ENCODE measurements around the gene DTNA.
"Not testable (repeated sequence)": the region's sequence is repeated elsewhere in the genome, so short reads cannot be mapped to it uniquely, and the experiment has no call there.

DTNA gene

GRCh38 chr18:34709750-34710441, at the start of gene DTNA:
Gene DTNA (plus strand): TSS chr18:34710298. CDS start chr18:34755977, 45,679 bp downstream.
- DNase-seq, result no peak

- DNase-seq, result no peak
These were observed 49.5 kb upstream of the DTNA start for GRCh38 chr18:34660572-34660971.

DNA sequence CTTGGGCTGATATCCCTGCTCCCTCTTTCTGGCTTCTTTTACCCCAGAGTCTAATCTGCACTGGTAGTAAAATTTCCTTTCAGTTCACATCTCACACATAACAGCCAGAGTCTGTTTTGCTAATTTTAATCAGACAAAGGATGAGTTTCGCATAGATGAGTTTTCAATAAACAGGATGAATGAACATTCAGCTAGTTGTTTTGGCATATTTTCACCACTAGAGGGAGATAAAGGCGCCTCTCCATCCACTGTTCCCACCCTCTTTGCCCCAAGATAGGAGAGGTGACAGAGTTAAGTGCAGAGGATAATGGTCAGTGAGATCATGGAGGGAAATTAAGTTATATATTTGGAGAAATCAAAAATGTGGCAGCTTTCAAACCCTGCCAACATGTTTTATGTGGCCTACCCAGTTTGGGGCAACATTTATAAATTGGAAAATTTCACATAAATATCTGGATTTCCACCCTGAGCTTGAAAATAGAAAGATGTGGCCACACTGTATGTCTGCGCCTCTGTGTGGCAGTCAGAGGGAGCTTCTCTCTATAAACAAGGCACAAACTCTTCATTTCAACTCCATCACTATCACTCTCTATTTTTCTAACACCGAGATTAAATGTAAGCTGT, 48.5 kb upstream of the DTNA start:
- DNase-seq, result no peak

GRCh38 chr18:34676816-34677574, 33.1 kb upstream of the DTNA start:
- DNase-seq, result no peak

DNA sequence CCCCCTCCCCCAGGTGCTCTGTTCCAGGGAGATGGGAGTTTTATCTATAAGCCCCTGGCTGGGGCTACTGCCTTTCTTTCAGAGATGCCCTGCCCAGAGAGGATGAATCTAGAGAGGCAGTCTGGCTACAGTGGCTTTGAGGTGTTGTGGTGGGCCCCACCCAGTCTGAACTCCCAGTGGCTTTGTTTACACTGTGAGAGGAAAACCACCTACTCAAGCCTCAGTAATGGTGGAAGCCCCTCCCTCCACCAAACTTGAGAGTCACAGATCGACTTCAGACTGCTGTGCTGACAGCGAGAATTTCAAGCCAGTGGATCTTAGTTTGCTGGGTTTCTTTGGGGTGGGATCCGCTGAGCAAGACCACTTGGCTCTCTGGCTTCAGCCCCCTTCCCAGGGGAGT, 20.3 kb upstream of the DTNA start:
- DNase-seq, result not testable (repeated sequence)

DNA sequence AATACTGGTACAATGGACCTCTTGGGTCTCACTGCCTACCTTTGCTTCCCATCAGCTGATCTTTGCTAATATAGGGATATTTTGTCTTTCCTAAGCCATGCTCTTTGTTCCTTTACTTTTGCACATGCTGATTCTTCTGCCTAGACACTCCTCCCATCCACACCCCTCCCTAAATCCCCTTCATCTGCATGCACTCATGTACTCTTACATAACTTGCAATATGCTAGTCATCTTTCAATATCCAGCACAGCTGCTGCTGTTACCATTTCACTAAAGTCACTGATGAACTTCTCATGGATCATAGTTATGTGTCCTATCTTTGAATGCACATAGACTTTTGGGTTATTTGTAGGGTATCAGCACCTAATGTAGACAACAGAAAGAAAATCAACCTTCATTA, 18.5 kb upstream of the DTNA start:
- DNase-seq, result no peak

GRCh38 chr18:34694591-34695165, 15.4 kb upstream of the DTNA start:
- no peak for DNase-seq

- DNase-seq, result no peak
These were observed 14.8 kb upstream of the DTNA start for GRCh38 chr18:34695310-34695709.

DNA sequence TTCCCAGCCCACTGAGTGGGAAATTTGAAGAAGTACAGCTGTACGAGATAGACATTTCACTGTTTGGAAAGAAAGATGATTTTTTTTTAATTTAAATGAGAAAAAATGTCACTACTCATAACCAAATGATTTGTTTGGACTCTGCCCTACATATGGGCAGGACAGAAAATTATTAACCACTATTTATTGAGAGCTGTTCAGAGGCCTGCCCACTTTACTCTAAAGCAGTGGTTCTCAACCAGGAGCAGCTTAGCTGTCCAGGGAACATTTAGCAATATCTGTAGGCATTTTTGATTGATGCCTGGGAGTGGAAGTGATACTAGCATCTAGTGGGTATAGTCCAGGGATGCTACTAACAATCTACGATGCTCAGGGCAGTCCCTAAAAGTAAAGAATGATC, 13.4 kb upstream of the DTNA start:
- no peak for DNase-seq

GRCh38 chr18:34697233-34697632, 12.9 kb upstream of the DTNA start:
- no peak for DNase-seq

- DNase-seq, result no peak
These were observed 12.2 kb upstream of the DTNA start for GRCh38 chr18:34697891-34698290.

DNA sequence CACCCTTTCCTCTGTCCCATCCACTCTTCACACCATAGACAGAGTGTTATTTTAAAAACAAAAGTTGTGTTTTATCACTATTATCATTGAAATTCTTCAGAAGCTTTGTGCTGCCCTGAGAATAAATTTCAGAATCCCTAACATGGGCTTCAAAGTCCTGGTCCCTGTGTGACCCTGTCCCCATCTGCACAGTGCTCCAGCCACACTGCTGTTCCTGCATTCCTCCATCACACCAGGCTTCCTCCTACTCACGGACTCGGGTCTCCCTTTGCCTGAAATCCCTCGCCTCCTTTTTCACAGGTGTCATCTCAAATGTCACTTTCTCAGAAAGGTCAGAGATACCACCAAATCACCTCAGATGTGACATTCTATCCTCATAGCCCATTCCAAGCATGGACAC, 8.2 kb upstream of the DTNA start:
- DNase-seq, result no peak

- DNase-seq, result no peak
These were observed 7.3 kb upstream of the DTNA start for GRCh38 chr18:34702814-34703213.

DNA sequence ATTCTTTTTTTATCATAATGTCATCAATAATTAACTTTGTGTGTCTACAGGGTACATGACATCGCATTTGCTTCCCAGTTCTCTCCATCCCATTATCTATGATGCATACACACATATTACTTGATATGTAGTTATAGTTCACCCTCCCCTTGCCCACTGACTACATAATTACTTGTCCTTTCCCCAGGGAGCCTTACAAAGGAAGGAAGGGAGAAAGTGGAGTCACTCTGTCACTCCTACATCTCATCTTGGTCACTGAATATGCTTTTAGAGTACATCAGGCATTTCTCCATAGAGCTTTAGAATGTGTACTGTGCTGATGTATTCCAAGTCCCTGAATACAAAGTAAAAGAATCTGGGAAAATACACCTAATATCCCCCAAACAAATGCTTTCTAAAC, 6.0 kb upstream of the DTNA start:
- DNase-seq, result no peak

GRCh38 chr18:34704823-34705222, 5.3 kb upstream of the DTNA start:
- DNase-seq, result no peak

DNA sequence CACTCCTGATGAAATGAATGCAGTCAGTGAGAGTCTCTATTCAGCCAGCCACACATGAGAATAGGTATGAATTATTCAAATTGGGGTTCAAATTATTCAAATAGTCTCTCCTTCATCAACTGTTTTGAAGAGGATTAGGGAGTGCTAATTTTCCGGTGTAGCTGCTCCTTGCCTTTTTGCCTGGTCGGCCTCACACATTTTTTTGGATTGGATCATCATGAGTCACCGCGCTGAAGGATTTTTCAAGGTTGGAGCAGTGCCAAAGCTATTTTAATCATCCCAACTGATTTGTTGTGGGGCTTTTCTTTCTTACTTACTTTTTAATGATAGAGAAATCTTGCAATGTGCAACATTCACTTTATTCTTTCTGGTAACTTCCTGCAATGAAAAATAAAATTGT, 2.4 kb upstream of the DTNA start:
- no peak for DNase-seq

DNA sequence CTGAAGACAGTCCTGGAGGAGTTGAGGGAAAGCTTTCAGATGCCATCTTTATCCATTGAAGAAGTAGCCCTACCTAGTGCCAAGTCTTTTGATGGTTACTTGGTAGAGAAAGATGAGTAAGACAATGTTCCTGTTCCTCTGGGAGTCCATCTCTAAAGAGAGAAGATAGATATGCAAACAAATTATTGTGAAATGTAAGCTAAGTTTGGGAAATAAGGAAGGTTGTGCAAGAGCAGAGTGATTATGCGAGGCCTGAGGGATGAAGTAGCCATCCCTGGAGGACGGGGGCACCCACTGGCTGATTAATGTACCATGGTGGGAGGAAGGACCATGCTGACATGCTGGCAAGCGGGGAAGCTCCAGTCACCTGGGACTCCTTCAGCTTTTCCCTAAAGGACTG, 994 bp upstream of the DTNA start:
- no peak for DNase-seq

GRCh38 chr18:34710458-34710914, 388 bp downstream of the DTNA start:
- no peak for DNase-seq

DNA sequence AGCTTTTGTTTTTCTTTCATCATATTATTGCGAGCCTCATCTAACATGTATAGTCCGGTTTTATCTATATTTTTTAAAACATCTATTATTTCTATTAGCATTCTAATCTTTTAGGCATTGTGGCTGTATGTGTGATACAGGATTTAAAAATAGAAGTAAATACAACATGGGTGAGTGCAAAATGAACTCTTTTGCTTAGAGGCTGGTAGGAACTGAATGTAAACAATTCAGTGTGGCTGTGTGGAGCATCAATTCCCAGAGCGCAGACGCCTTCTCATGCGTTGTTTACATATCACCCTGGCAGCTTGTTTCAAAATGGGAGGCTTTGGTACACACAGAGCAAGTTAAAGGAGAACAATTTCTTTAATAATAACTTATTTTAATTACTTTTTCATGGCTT, 836 bp downstream of the DTNA start:
- no peak for DNase-seq

GRCh38 chr18:34716111-34716510, 6.0 kb downstream of the DTNA start:
- DNase-seq, result not testable (repeated sequence)

DNA sequence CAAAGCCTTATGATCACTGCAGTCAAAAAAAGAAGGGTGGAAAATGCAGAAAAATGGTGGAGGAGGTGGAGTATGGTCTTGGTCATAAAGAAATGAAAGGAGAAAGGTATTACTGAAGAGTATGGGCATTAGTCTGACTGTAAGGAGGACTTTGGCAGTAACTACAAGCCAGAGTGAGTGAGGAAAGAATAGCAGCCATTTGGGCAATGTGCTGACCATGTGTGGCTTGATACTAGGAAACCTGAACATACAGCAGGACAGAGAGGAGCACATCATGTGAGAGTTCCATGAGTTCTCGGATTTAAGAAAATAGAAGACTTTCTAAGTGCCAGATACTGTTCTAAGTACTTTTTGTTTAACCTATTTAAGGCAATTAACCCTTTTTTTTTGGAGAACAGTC, 8.5 kb downstream of the DTNA start:
- no peak for DNase-seq

DNA sequence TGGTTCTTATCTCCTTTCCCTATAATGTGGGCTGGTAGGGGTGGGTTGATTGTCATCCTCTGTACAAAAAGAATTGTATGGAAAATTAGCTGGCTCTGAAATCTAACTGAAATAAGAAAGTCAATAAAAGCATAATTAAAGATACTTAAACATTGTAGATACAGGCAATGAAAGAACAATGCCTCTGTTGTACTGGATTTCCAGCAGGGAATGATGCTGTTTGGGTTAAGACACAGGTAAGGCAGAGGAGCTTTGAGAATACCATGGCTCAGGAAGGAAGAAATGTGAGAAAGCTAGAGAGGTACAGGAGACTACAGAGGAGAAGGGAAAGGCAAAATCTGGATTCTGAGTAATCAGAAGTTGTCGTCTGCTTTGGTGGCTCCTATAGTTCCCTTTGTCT, 10.1 kb downstream of the DTNA start:
- DNase-seq, result no peak

DNA sequence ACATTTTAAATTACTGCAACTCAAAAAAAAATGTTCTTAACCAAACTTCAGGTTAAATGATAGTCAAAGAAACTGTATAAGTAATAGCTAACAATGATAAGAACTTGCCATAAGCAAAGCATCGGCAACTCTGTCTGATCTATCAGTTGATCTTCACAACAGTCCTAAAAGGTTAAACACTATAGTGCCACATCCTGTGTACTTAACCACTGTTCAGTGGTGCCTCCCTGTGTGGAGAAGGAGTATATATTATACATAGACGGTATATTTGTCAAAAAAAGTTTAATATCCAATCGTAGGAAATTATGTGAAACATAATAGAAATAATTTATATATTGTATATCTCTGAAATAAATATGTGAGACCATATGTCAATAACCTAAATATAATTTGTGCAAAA, 13.0 kb downstream of the DTNA start:
- DNase-seq, result no peak

- not testable (repeated sequence) for DNase-seq
These were observed 15.6 kb downstream of the DTNA start for GRCh38 chr18:34725737-34726136.
